Caki2 (cell line): ENCODE results near the gene TP53TG3C. TPM values are rescaled to one million over a fixed set of nuclear protein-coding genes. Genes with fewer than 3 reads are reported as not detected.
"Not testable (repeated sequence)": the region's sequence is repeated elsewhere in the genome, so short reads cannot be mapped to it uniquely, and the experiment has no call there.

ENCODE experiments used
- DNase-seq: peaks from one replicate; pipeline ENCODE4 v3.0.0-alpha.2; 2015; ENCODE audit warnings: low read depth
- in situ Hi-C: cut with HindIII; loops from 2 replicates; pipeline ENCODE4 v1.10.0; 2016; ENCODE audit warnings: low sequenced_read_pairs, low pct_unique_long_range_greater_than_20kb, mixed read lengths
- total RNA-seq: library from RNA; depleted of rRNA; stranded (reverse); fragments of >200 nt; shearing (Covaris generic); gene quantifications from 2 replicates; pipeline ENCODE4 v1.2.3, GENCODE V29; 2014; ENCODE audit warnings: low replicate concordance; rRNA removed

The TP53TG3C gene, protein sequence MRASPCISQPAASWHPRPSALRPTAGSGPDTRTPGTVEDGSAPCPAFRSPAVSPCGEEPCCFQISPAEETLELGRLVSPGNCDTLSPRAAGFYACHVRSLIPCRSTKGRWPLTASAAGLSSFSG
- not detected in 2 replicates for total RNA-seq

DNA sequence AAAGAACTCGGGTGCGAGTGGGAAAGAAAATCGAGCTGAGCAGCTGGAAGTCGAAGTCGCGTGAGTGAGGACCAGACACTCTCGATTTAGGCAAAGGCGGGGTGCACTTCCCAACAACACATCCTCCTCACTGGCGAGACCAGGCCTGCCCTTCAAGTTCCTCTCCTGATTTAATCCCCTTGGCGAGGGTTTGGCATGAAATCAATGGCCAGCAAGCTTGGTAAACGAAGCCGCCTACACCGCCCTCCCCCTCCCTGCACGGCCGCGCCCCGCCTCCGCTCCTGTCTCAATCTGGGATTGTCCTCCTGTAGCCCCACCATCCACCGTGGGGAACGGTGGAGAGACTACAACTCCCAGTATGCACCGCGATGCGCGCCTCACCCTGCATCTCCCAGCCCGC, at the start of gene TP53TG3C:
TSS of gene TP53TG3C (plus strand) at position 301 of the 400 bp plus-strand sequence. CDS start at position 369, 68 bp downstream.
- DNase-seq, in situ Hi-C loops: not testable (repeated sequence)

Other genes starting within 250 kb of the TP53TG3C start
- not detected in 2 replicates for gene TP53TG3E, start 110.1 kb downstream of the TP53TG3C start, total RNA-seq
- gene TP53TG3B, start 166.6 kb downstream of the TP53TG3C start, total RNA-seq, result not detected in 2 replicates